Effector memory CD4-positive, alpha-beta T cell (primary cell): Measurements from ENCODE around the gene GALNT2.

Experiments used
- DNase-seq, 3 donors: peaks; one replicate each; pipeline ENCODE4 v3.0.0-alpha.2; 2020
- H3K27ac ChIP-seq: 2 replicates; pipeline ENCODE4 v1.7.0; 2013; ENCODE audit warnings: mild to moderate bottlenecking, low read length, moderate library complexity; ENCODE audit not compliant: insufficient read depth, poor library complexity, severe bottlenecking
- H3K27me3 ChIP-seq: replicated peaks from 2 replicates; pipeline ENCODE4 v1.7.0; 2013; ENCODE audit warnings: mild to moderate bottlenecking, low read length; ENCODE audit not compliant: insufficient read depth, control insufficient read depth, poor library complexity, severe bottlenecking
- H3K36me3 ChIP-seq: 2 replicates; pipeline ENCODE4 v1.7.0; 2013; ENCODE audit warnings: mild to moderate bottlenecking, low read length, moderate library complexity; ENCODE audit not compliant: control insufficient read depth, insufficient read depth
- H3K4me1 ChIP-seq: 2 replicates; pipeline ENCODE4 v1.7.0; 2013; ENCODE audit warnings: low read length, mild to moderate bottlenecking; ENCODE audit not compliant: control insufficient read depth, insufficient read depth, poor library complexity, severe bottlenecking
- H3K4me3 ChIP-seq: 2 replicates; pipeline ENCODE4 v1.7.0; 2013; ENCODE audit warnings: low read length, low read depth, mild to moderate bottlenecking; ENCODE audit not compliant: insufficient read depth, poor library complexity, severe bottlenecking
- H3K9me3 ChIP-seq: 2 replicates; pipeline ENCODE4 v1.7.0; 2013; ENCODE audit warnings: mild to moderate bottlenecking, low read length, moderate library complexity; ENCODE audit not compliant: control insufficient read depth

GALNT2 gene

DNA sequence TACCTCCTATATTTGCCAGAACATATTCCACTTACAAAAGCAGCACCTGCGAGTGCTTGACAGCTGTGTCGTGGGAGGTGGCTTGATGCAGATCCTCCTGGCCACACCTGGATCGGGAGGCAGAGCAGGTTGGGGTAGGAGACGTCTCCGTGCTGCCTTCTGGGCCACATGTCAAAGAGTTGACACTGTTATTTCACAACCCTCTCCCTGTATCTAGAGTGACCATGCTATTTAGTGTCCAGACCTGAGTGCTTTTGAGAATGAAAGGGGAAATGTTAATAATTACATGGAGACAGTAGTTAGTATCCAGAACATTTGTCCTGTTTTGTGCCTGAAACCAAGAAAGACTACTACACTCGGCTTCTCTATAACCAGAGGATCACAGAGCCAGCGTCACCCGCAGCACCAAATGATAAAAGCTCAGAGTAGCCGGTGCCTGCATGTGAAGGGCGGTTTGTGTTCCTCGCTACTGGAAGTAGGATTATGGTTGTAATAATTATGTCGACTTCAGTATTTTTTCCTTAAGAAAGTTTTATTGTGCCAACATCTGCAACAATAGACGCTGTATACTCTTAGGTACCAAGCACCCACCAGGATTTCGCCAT lies 77.1 kb downstream of the GALNT2 start:
- H3K27me3 ChIP-seq: no peaks in the 10 kb centered on the region
- no peaks in the 10 kb centered on the region for H3K9me3 ChIP-seq
- H3K27ac ChIP-seq: no peak overlapping the region
- no peaks in the 10 kb centered on the region for H3K4me1 ChIP-seq
- H3K4me3 ChIP-seq: no peak overlapping the region
- no peaks in the 10 kb centered on the region for H3K36me3 ChIP-seq
- no peak for DNase-seq

DNA sequence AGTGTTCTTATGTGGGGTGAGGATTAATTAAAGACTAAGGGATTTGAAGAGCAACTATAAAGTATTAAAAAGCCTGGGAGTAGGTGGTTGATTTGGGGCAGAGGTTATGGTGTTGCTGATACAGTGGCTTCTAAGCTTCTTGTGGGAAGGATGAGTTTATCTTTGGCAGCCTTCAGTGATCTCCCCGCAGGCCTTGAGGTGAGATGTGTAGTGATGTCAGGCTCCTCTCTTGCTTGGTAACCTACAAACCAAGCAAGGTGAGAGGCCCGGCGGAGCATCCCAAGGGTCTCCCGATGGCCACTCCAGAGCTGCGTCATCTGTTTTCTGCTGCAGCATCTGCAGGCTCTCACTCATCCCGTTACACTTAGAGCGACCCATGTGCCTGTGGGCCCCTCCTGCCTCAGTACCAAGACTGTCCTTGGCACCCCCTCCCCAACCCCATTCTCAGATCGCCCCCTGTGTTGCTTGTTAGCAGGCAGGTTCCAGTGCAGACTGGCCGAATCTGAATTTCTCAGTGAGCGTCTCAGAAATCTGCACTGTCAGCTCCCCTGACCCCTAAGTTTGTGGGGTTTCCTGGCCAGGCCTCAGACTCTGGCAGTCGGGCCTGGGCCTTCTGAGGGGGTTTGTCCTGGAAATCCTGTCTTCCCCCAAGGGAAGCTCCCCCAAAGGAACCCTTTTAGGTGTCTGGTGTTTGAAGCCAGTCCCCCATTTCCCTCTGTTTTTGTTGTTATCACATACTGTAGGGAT lies 77.9 kb downstream of the GALNT2 start:
- H3K27ac ChIP-seq: no peak overlapping the region
- no peak for DNase-seq
- H3K4me1 ChIP-seq: no peaks in the 10 kb centered on the region
- H3K27me3 ChIP-seq: no peaks in the 10 kb centered on the region
- no peak overlapping the region for H3K4me3 ChIP-seq
- no peaks in the 10 kb centered on the region for H3K9me3 ChIP-seq
- no peaks in the 10 kb centered on the region for H3K36me3 ChIP-seq

DNA sequence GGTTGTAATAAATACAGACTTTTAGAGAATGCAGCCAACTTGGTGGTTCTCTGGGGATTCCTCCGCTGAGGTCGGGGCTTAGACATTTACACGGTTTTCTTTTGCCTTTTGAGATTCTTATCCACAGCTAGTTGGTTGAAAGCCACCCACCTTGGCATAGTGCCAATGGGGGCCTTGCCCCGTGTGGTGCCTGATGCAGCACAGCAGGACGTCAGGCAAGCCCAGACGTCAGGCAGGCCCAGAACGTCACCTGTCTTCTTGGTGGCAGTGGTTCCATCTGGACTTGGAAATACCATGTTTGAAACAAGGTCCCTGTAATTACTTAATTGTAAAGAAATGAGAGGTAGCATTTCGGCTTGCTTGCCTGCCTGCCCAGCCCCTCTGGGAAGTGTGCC lies 78.5 kb downstream of the GALNT2 start:
- H3K27me3 ChIP-seq: no peaks in the 10 kb centered on the region
- H3K4me3 ChIP-seq: no peak overlapping the region
- H3K4me1 ChIP-seq: no peaks in the 10 kb centered on the region
- no peaks in the 10 kb centered on the region for H3K9me3 ChIP-seq
- no peak overlapping the region for H3K27ac ChIP-seq
- H3K36me3 ChIP-seq: no peaks in the 10 kb centered on the region
- DNase-seq: no peak

DNA sequence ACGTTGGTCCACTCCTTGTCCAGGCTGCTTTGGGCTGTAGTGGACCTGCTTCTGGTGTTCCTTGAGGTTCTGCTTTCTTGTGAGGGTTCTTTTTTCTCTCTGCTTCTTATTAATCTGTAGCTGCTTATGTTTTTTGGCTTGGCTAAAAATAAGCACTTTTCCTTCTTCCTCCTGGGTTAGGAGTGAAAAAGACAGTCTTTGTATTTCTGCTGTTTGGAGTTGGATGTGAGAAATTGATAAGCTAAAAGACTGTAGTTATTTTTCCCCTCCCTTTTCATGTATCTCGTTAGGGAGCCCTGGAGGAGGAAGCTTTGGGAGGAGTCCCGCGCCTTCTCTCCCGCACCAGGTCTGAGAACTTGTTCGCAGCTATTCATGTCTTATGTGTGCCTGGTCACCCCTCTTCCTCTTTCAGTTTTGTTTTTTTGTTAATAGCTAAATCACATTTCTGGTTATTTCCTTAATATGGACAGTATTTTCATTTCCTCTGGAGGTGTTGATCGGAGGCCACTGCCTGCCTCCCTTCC lies 79.0 kb downstream of the GALNT2 start:
- Histone ChIP-seq H3K4me1 (no peaks in the 10 kb centered on the region), H3K4me3 (no peak overlapping the region), H3K27me3 (no peaks in the 10 kb centered on the region), H3K9me3 (no peaks in the 10 kb centered on the region), H3K27ac (no peak overlapping the region), H3K36me3 (no peaks in the 10 kb centered on the region)
- DNase-seq: no peak

DNA sequence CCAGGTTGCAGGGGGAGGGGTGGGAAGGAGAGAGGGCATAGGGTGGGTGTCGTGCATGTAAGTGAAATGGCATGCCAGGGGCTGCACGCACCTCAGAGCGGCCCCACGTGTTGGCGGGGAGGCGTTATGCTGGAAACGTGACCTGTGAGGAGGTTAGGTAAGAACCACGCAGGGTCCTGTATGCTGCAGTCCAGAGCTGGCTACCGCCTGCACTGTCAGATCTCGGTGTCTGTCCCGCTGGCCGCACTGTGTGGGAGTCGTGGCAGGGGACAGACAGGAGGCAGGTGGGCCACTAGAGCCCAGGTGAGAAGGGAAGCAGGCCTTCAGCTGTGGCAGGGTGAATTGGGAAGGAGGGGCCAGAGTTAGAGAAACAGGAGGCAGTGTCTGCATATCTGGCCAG lies 79.7 kb downstream of the GALNT2 start:
- no peaks in the 10 kb centered on the region for H3K27me3 ChIP-seq
- H3K27ac ChIP-seq: no peak overlapping the region
- no peaks in the 10 kb centered on the region for H3K4me1 ChIP-seq

DNA sequence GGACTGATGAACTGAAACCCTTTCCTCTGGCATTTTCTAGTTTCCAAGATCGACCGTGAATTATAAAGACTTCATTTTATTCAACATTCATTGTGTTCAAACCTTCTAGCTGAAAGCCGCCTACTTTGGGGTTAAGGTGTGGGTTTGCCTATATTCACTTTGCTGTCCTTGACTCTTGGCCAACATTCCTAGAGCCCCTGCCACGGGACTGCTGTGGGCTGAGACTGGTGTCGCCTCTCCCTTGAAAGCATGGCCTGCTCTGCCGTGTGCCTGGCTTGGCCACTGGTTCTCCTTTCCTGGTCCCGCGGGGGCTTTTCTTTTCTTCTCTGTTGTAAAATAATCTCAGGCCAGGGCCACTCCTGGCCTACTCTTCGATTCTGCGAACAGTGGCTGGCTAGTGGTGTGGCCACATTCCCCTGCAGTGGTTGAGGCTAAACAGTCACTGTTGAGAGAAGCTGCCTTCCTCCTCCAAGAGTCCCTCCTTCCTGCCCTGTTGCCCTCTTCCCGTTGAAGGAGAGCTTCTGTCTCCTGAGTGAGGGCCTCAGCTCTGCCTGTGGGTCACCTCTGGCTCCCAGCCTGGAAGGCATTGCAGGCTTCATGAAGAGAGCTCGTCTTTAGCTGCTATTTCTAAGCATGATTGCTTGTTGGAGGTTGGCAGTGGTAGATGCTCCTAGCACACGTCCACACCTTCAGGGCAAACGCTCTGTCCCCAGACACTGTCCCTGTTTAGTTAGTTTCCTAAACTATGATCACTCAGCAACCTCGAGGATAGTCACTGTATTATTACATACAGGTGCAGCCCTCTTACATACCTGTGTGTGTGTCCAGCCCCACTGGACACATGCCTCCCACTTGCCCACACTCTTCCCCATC lies 80.5 kb downstream of the GALNT2 start:
- Histone ChIP-seq H3K27me3 (no peaks in the 10 kb centered on the region), H3K9me3 (no peaks in the 10 kb centered on the region), H3K4me1 (no peaks in the 10 kb centered on the region), H3K4me3 (no peak overlapping the region), H3K27ac (no peak overlapping the region), H3K36me3 (no peaks in the 10 kb centered on the region)
- no peak for DNase-seq

More for the DNA sequence above, 79.7 kb downstream of the GALNT2 start:
- no peak for DNase-seq
- Histone ChIP-seq H3K36me3 (no peaks in the 10 kb centered on the region), H3K4me3 (no peak overlapping the region), H3K9me3 (no peaks in the 10 kb centered on the region)

DNA sequence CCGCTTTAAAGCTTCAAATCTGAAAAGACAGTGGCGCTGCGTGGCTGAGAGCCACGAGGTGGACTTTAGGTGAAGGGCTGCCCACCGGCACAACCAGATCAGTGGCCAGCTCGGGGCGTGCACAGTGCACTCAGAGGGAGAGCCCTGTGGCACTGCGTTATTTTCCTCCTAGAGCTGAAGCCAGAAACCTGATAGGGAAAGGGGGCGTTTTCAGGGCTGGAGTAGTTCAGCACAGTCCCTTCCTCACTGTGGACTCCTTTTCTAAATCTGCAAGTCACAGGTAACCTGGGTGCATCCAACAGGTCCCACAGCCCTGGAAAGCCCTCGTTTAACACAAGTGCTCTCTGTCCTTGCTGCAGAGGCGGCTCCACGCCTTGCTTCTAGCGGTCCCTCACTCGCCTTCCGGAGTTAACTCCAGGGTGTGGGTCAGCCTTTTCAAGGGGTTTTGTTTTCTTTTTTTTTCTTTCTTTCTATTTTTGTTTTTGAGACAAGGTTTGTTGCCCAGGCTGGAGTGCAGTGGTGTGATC lies 81.2 kb downstream of the GALNT2 start:
- H3K36me3 ChIP-seq: no peaks in the 10 kb centered on the region
- DNase-seq: no peak
- H3K27me3 ChIP-seq: no peaks in the 10 kb centered on the region
- no peak overlapping the region for H3K4me3 ChIP-seq
- H3K27ac ChIP-seq: no peak overlapping the region
- H3K4me1 ChIP-seq: no peaks in the 10 kb centered on the region
- no peaks in the 10 kb centered on the region for H3K9me3 ChIP-seq

DNA sequence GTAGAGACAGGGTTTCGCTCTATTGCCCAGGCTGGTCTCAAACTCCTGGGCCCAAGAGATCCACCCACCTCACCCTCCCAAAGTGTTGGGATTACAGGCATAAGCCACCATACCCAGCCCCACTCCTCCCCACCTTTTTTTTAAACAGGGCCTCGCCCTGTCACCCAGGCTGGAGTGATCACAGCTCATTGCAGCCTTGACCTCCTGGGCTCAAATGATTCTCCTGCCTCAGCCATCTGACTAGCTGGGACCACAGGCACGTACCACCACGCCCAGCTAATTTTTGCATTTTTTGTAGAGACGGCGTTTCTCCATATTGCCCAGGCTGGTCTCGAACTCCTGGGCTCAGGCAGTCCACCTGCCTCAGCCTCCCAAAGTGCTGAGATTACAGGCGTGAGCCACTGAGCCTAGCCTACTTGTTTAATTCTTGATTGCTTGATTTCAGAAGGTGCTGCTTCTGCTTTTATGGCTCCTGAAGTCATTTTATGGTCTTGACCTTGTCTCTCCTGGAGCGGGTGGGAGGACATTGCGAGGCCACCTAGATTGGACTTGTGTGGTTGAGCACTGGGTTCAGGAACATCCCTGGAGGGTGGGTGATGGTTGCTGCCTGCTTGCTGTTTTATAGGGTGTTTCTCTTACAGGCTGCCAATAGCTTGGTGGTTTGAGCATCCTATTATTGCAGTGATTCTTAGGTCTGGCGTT lies 81.9 kb downstream of the GALNT2 start:
- Histone ChIP-seq H3K9me3 (no peaks in the 10 kb centered on the region), H3K4me3 (no peak overlapping the region), H3K36me3 (no peaks in the 10 kb centered on the region), H3K27ac (no peak overlapping the region), H3K27me3 (no peaks in the 10 kb centered on the region), H3K4me1 (no peaks in the 10 kb centered on the region)
- no peak for DNase-seq

DNA sequence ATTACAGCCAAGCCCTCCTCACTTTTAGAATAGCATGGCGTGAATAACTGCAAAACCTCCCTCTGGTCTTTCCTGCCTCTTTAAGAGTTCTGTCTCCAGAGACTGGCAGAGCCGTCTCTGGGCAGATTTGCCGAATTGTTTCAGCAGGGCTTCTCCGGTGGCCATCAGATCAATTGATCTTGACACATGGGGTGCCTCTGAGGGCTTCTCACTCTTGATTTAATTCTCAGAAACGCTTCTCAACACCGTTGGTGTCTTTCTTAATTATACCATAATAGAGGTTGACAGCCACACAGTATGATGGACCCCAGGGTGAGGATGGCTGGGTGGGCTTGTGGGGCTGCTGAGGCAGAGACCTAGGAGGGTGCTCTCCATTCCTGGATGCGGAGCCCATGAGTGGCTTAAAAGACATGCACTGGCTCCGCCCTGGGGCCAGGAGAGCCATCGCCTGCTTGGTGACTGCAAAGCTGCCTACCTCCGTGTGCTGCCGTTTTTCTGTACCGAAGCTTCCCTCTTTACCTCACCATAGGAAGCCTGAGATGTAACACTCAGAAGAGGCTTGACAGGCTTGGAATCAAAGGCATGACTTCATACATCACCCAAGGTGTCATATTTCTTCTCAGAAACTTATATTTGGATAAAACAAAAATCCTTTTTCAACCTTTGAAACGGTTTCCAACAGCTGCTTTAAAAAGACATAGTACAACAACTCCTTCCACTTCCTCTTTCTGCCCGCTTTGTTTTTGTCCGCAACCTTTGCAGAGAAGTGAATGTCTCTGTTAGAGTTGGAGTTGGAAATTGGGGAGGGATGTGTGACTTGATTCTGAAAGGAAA lies 82.9 kb downstream of the GALNT2 start:
- H3K27me3 ChIP-seq: no peaks in the 10 kb centered on the region
- no peak for DNase-seq
- H3K27ac ChIP-seq: no peak overlapping the region
- H3K36me3 ChIP-seq: no peaks in the 10 kb centered on the region
- no peak overlapping the region for H3K4me3 ChIP-seq
- H3K9me3 ChIP-seq: no peaks in the 10 kb centered on the region
- H3K4me1 ChIP-seq: no peaks in the 10 kb centered on the region
